WI38 (cell line): ENCODE measurements around the gene NLRP9.

Source experiments
- H3K4me3 ChIP-seq: 2 replicates; pipeline ENCODE4 v1.5.1; 2011; ENCODE audit warnings: low read depth, mild to moderate bottlenecking, control low read depth, low read length
- CTCF ChIP-seq: IDR thresholded peaks from 2 replicates; pipeline ENCODE4 v1.5.1; 2012; ENCODE audit warnings: low read depth, mild to moderate bottlenecking, control low read depth, low read length

NLRP9 gene

GRCh38 chr19:55694656-55695491, 43.3 kb downstream of the NLRP9 start:
- TF ChIP-seq CTCF, result no peak
- H3K4me3 ChIP-seq, result no peak overlapping the region

GRCh38 chr19:55694241-55694655, 44.0 kb downstream of the NLRP9 start:
- H3K4me3 ChIP-seq, result no peak overlapping the region
- no peak for TF ChIP-seq CTCF

- TF ChIP-seq CTCF, result no peak
- H3K4me3 ChIP-seq, result no peak overlapping the region
These were observed 44.7 kb downstream of the NLRP9 start for GRCh38 chr19:55693336-55693974.

- H3K4me3 ChIP-seq, result no peak overlapping the region
- TF ChIP-seq CTCF, result no peak
These were observed 45.5 kb downstream of the NLRP9 start for GRCh38 chr19:55692681-55693081.

- no peak for TF ChIP-seq CTCF
- no peak overlapping the region for H3K4me3 ChIP-seq
These were observed 46.4 kb downstream of the NLRP9 start for GRCh38 chr19:55691561-55692481.

- H3K4me3 ChIP-seq, result no peak overlapping the region
- TF ChIP-seq CTCF, result no peak
These were observed 47.2 kb downstream of the NLRP9 start for GRCh38 chr19:55690769-55691545.
